ENCODE measurements around the gene NOL8. TPM values are rescaled to one million over a fixed set of nuclear protein-coding genes. Genes with fewer than 3 reads are reported as not detected.
A peak's percentile ranks its signal among the peaks of the same experiment; 100 is the strongest.

The NOL8 gene
- total and polyA plus RNA-seq, 10 donors: 29.9 to 70.6 (median 39.9) TPM

GRCh38 chr9:92300936-92301335 lies 24.2 kb downstream of the NOL8 start:
- TF ChIP-seq POLR2A (IDR thresholded peaks at IDR 0.05) (no peak), POLR2AphosphoS5 (IDR thresholded peaks at IDR 0.05) (no peak)
- TF ChIP-seq, protein P1, sequence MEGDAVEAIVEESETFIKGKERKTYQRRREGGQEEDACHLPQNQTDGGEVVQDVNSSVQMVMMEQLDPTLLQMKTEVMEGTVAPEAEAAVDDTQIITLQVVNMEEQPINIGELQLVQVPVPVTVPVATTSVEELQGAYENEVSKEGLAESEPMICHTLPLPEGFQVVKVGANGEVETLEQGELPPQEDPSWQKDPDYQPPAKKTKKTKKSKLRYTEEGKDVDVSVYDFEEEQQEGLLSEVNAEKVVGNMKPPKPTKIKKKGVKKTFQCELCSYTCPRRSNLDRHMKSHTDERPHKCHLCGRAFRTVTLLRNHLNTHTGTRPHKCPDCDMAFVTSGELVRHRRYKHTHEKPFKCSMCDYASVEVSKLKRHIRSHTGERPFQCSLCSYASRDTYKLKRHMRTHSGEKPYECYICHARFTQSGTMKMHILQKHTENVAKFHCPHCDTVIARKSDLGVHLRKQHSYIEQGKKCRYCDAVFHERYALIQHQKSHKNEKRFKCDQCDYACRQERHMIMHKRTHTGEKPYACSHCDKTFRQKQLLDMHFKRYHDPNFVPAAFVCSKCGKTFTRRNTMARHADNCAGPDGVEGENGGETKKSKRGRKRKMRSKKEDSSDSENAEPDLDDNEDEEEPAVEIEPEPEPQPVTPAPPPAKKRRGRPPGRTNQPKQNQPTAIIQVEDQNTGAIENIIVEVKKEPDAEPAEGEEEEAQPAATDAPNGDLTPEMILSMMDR (IDR thresholded peaks at IDR 0.05 in 8 of 11, conservative IDR thresholded peaks at IDR 0.05 in 3 of 11): no peak
- H3K36me3 ChIP-seq: peaks cover 0 to 96% (median 84%) of the 10 kb centered on the region in 6 donors
- H3K9me3 ChIP-seq: no peaks in the 10 kb centered on the region
- peaks cover 4 to 32% (median 11%) of the 10 kb centered on the region in 6 donors for H3K4me1 ChIP-seq
- no peak overlapping the region for H3K27ac ChIP-seq
- no peak overlapping the region for H3K4me3 ChIP-seq
- 66 to 79% (median 75%) methylated on average over 1 of the region's 1 CpG for WGBS, 5 donors
- DNase-seq: no peak
- no peaks in the 10 kb centered on the region for H3K27me3 ChIP-seq (replicated peaks in 1 of 7)
- intact Hi-C loops (cut with DNase I; ENCODE audit: low total_unique reads): no loop called here

DNA sequence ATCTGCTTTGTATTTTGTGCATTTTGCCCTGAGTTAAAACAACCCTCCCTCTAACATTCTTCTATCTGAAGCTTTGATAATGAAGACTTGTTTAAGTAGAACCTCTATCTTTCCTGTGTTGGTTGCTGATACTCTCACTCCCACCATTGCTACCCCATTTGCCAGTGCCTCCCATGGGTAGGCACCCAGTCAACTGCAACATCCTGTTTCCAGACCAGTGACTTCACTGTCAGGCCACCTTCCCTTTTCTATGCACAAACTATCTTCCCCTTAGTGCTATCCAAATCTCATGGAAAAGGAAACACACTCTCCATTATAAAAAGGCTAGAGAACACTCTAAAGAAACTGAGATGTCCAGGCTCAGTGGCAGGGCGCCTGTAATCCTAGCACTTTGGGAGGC lies 26.0 kb downstream of the NOL8 start:
- 64 to 93% (median 77%) methylated on average over 1 of the region's 1 CpG for WGBS, 5 donors

DNA sequence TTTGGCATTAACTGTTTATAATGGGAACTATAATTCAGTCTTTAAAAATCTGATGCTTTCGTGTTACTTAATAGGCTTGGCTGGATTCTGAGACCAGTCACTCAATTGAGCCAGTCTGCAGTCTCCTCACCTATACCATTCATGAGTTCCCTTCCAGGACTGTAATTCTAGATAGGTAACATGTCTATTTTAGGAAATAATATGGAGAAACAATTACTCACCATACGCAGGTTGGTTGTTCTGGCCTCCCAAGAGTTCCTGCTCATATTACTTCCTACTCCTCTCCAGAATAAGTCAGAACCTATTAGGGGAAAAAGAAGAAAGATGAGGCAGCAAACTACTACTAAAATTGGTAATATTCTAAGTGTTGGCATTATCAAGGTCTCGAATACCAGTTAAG lies 27.1 kb downstream of the NOL8 start:
- TF ChIP-seq POLR2AphosphoS5 (IDR thresholded peaks at IDR 0.05): no peak
- TF ChIP-seq, protein P1 (IDR thresholded peaks at IDR 0.05 in 8 of 11, conservative IDR thresholded peaks at IDR 0.05 in 3 of 11): no peak
- TF ChIP-seq POLR2A (IDR thresholded peaks at IDR 0.05): no peak
- Histone ChIP-seq H3K36me3 (peaks cover 0 to 68% (median 55%) of the 10 kb centered on the region in 6 donors), H3K27me3 (replicated peaks in 1 of 7) (no peaks in the 10 kb centered on the region), H3K4me1 (peaks cover 12 to 54% (median 25%) of the 10 kb centered on the region in 6 donors), H3K27ac (peak overlapping the region in 7 of 8 donors; percentile 41 to 74 (median 69)), H3K4me3 (peak overlapping the region in 2 of 8 donors; percentile 6 to 19), H3K9me3 (no peaks in the 10 kb centered on the region)
- intact Hi-C loops (cut with DNase I; ENCODE audit: low total_unique reads): no loop called here
- DNase-seq: no peak
- 75 to 92% (median 84%) methylated on average over 3 of the region's 3 CpGs for WGBS, 5 donors

More for the DNA sequence above, 26.0 kb downstream of the NOL8 start:
- H3K9me3 ChIP-seq: no peaks in the 10 kb centered on the region
- intact Hi-C loops (cut with DNase I; ENCODE audit: low total_unique reads): no loop called here
- H3K4me1 ChIP-seq: peaks cover 12 to 50% (median 23%) of the 10 kb centered on the region in 6 donors
- peak overlapping the region in 5 of 8 donors; percentile 13 to 74 (median 70) for H3K27ac ChIP-seq
- peaks cover 0 to 79% (median 65%) of the 10 kb centered on the region in 6 donors for H3K36me3 ChIP-seq
- no peaks in the 10 kb centered on the region for H3K27me3 ChIP-seq (replicated peaks in 1 of 7)
- no peak for DNase-seq
- TF ChIP-seq POLR2A (IDR thresholded peaks at IDR 0.05) (no peak), POLR2AphosphoS5 (IDR thresholded peaks at IDR 0.05) (no peak)
- TF ChIP-seq, protein P1 (IDR thresholded peaks at IDR 0.05 in 8 of 11, conservative IDR thresholded peaks at IDR 0.05 in 3 of 11): no peak
- no peak overlapping the region for H3K4me3 ChIP-seq

- Histone ChIP-seq H3K4me3 (peak overlapping the region in 2 of 8 donors; percentile 6 to 19), H3K9me3 (no peaks in the 10 kb centered on the region), H3K27ac (peak overlapping the region; percentile 2 to 74 (median 67)), H3K36me3 (peaks cover 0 to 64% (median 51%) of the 10 kb centered on the region in 6 donors), H3K27me3 (replicated peaks in 1 of 7) (no peaks in the 10 kb centered on the region), H3K4me1 (peaks cover 15 to 58% (median 30%) of the 10 kb centered on the region in 6 donors)
- no peak for DNase-seq
- TF ChIP-seq, protein P1 (IDR thresholded peaks at IDR 0.05 in 8 of 11, conservative IDR thresholded peaks at IDR 0.05 in 3 of 11): no peak
- TF ChIP-seq POLR2A (IDR thresholded peaks at IDR 0.05) (no peak), POLR2AphosphoS5 (IDR thresholded peaks at IDR 0.05) (no peak)
- WGBS, 5 donors: 64 to 74% (median 69%) methylated on average over 3 of the region's 3 CpGs
- intact Hi-C loops (cut with DNase I; ENCODE audit: low total_unique reads): no loop called here
Measured at GRCh38 chr9:92297611-92298010, 27.5 kb downstream of the NOL8 start.
